Endothelial cell of umbilical vein (primary cell): Measurements from ENCODE around the gene MSL1. TPM values are rescaled to one million over a fixed set of nuclear protein-coding genes. Genes with fewer than 3 reads are reported as not detected.

Source experiments
- BruUV-seq: library from RNA; stranded (reverse); fragments of 400-500 nt; replicated peaks from 2 replicates; lab custom pipeline; 2021; lab: Mats Ljungman, UMichigan
- CTCF ChIA-PET: fragments of 300-600, 350-600 bp; sonication (Branson Sonifier 250); formaldehyde crosslinking; loops from one replicate; lab custom pipeline; 2021; ENCODE audit warnings: antibody characterized with exemption, inconsistent platforms; lab: Charles Lee
- POLR2A ChIA-PET: fragments of 300-600, 350-600 bp; sonication (Branson Sonifier 250); formaldehyde crosslinking; loops from one replicate; lab custom pipeline; 2021; ENCODE audit warnings: antibody characterized with exemption, inconsistent platforms; lab: Charles Lee
- DNase-seq: peaks from one replicate; pipeline ENCODE4 v3.0.0-alpha.2; 2011; ENCODE audit warnings: low read depth, low spot score
- FAIRE-seq: peaks from 2 replicates; lab custom pipeline; 2011; peaks lifted over from hg19 to GRCh38; lab: Jason Lieb, UNC
- H2AFZ ChIP-seq: 2 replicates; pipeline ENCODE4 v1.6.0; 2012; ENCODE audit warnings: low read depth, low read length, control low read depth, inconsistent platforms
- H3K27ac ChIP-seq: 2 replicates; pipeline ENCODE4 v1.5.1; 2011; ENCODE audit warnings: low read depth, mild to moderate bottlenecking, control low read depth, low read length, moderate library complexity; ENCODE audit not compliant: insufficient read depth
- H3K27me3 ChIP-seq, 2 experiments: 2 replicates each; pipeline versions ENCODE4 v1.6.0 to v1.6.1; 2011; ENCODE audit warnings: low read length in 2 of 2, mixed read lengths in 1 of 2; ENCODE audit not compliant: control insufficient read depth in 2 of 2, insufficient read depth in 2 of 2
- H3K36me3 ChIP-seq, 2 experiments: 2 replicates in 1 of 2; 3 replicates in 1 of 2; pipeline ENCODE4 v1.5.1; 2011; ENCODE audit warnings: low read length in 2 of 2, mild to moderate bottlenecking in 1 of 2, moderate library complexity in 1 of 2; ENCODE audit not compliant: control insufficient read depth in 2 of 2, insufficient read depth in 2 of 2; ENCODE audit errors: extremely low read depth in 1 of 2
- H3K4me1 ChIP-seq: 3 replicates; pipeline ENCODE4 v1.5.1; 2011; ENCODE audit warnings: mild to moderate bottlenecking, low read length; ENCODE audit not compliant: control insufficient read depth, insufficient read depth; ENCODE audit errors: extremely low read depth
- H3K4me2 ChIP-seq: 2 replicates; pipeline ENCODE4 v1.6.1; 2011; ENCODE audit warnings: low read length, control low read depth, mixed read lengths; ENCODE audit not compliant: insufficient read depth
- H3K4me3 ChIP-seq, 3 experiments: fragments of 200-600 bp in 1 of 3; sonication (generic), shearing (Covaris generic) in 1 of 3; replicated peaks in 1 of 3; 2 replicates each; pipeline ENCODE4 v1.5.1; 2011 to 2016; ENCODE audit warnings: control low read depth in 3 of 3, low read length in 3 of 3, mild to moderate bottlenecking in 2 of 3, inconsistent platforms in 1 of 3, low read depth in 1 of 3, moderate library complexity in 1 of 3; ENCODE audit not compliant: insufficient read depth in 1 of 3
- H3K79me2 ChIP-seq: 2 replicates; pipeline ENCODE4 v1.6.0; 2012; ENCODE audit warnings: low read length, inconsistent platforms; ENCODE audit not compliant: control insufficient read depth, insufficient read depth
- H3K9ac ChIP-seq: replicated peaks from 2 replicates; pipeline ENCODE3; 2011; ENCODE audit warnings: low read length, control low read depth; ENCODE audit not compliant: insufficient read depth; ENCODE audit errors: extremely low read depth
- H3K9me1 ChIP-seq: replicated peaks from 3 replicates; pipeline ENCODE4 v1.6.0; 2011; ENCODE audit warnings: mild to moderate bottlenecking, low read length; ENCODE audit not compliant: control insufficient read depth, insufficient read depth; ENCODE audit errors: extremely low read depth
- H3K9me3 ChIP-seq: replicated peaks from 2 replicates; pipeline ENCODE4 v1.5.1; 2012; ENCODE audit warnings: low read length, inconsistent platforms; ENCODE audit not compliant: control insufficient read depth, insufficient read depth
- H4K20me1 ChIP-seq: replicated peaks from 2 replicates; pipeline ENCODE3; 2011; ENCODE audit warnings: mild to moderate bottlenecking, low read length; ENCODE audit not compliant: control insufficient read depth, insufficient read depth; ENCODE audit errors: extremely low read depth
- EZH2 ChIP-seq: IDR thresholded peaks from 2 replicates; pipeline ENCODE4 v1.6.1; 2012; ENCODE audit warnings: borderline replicate concordance, low read depth, mild to moderate bottlenecking, moderate library complexity, low read length, inconsistent platforms; ENCODE audit not compliant: severe bottlenecking
- FOS ChIP-seq: IDR thresholded peaks from 2 replicates; pipeline ENCODE4 v1.6.1; 2011; ENCODE audit warnings: mild to moderate bottlenecking, low read length, moderate library complexity, borderline replicate concordance; ENCODE audit not compliant: insufficient read depth
- GATA2 ChIP-seq: IDR thresholded peaks from 2 replicates; pipeline ENCODE4 v1.7.0; 2011; ENCODE audit warnings: low read depth, mild to moderate bottlenecking, moderate library complexity, mixed read lengths, low read length; ENCODE audit not compliant: insufficient read length, insufficient read depth
- JUN ChIP-seq: IDR thresholded peaks from 2 replicates; pipeline ENCODE4 v1.6.1; 2011; ENCODE audit warnings: borderline replicate concordance, low read depth; ENCODE audit not compliant: insufficient read length, insufficient read depth
- MYC ChIP-seq: IDR thresholded peaks from one replicate; pipeline ENCODE4 v1.6.1; 2011; ENCODE audit warnings: mild to moderate bottlenecking, low read depth, low read length
- POLR2A ChIP-seq: IDR thresholded peaks from 2 replicates; pipeline ENCODE4 v1.6.1; 2012; ENCODE audit warnings: low read depth, mild to moderate bottlenecking, control low read depth, low read length
- POLR2AphosphoS5 ChIP-seq: IDR thresholded peaks from 2 replicates; pipeline ENCODE4 v1.6.1; 2012; ENCODE audit warnings: low read depth, mild to moderate bottlenecking, control low read depth, low read length, moderate library complexity; ENCODE audit not compliant: insufficient read depth
- dilution Hi-C: fragments of 300-500 bp; cut with MboI; formaldehyde crosslinking; loops from one replicate; pipeline ENCODE4 v1.15.0; 2019; ENCODE audit warnings: low sequenced_read_pairs; ENCODE audit not compliant: extremely low pct_ligation_motif_present
- intact Hi-C: fragments of 100-400 bp; cut with micrococcal nuclease; formaldehyde crosslinking; loops from one replicate; pipeline ENCODE4 v1.10.0; 2022
- polyA plus RNA-seq, 4 experiments: library from polyadenylated mRNA; depleted of rRNA in 3 of 4; stranded (reverse) in 3 of 4; unstranded in 1 of 4; fragments of >200 nt; gene quantifications; 2 replicates each; pipeline versions ENCODE4 v1.2.1 to v1.2.3, GENCODE V29; 2011 to 2012; ENCODE audit warnings: missing spikeins in 1 of 4
- total RNA-seq: library from RNA; stranded (reverse); gene quantifications from 2 replicates; pipeline ENCODE4 v1.2.3, GENCODE V29; 2021
- TF ChIP-seq, protein P1 (sequence below): IDR thresholded peaks from 2 replicates; pipeline ENCODE4 v1.6.1; 2011; ENCODE audit not compliant: insufficient read depth, insufficient read length
- TF ChIP-seq, protein P2 (sequence below), 2 donors: IDR thresholded peaks; 1 replicate in 1 of 2; 2 replicates in 1 of 2; pipeline ENCODE4 v1.5.1; 2011; ENCODE audit warnings: low read length in 2 of 2, mild to moderate bottlenecking in 2 of 2, moderate library complexity in 2 of 2, control low read depth in 1 of 2, inconsistent platforms in 1 of 2, low read depth in 1 of 2; ENCODE audit not compliant: insufficient read depth in 1 of 2; ENCODE audit errors: extremely low read depth in 1 of 2

Gene MSL1
- total and polyA plus RNA-seq, 2 donors (not counting 3 experiments of a cell fraction or from before 2014, with no cell fraction given): 30.9 to 95.0 TPM

DNA sequence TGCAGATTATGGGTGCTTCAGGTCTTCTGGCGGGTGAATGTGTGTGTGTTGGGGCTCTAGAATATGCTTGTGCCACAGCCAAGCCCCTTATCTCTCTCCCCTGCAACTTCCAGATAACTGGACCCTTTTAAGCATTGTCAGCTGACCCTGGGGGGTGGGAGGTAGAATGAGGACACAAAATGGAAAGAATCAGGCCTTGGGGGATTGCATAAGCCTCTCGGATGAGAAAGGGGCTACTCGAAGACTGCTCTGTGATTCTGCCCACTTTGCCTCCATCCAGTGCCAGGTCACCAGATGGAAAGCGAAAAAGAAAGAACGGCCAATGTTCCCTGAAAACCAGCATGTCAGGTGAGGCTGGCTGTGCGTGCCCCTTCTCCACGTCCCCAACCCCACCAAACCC, 45.2 kb upstream of the MSL1 start:
- FAIRE-seq (no peak), DNase-seq (no peak)
- H3K4me3 ChIP-seq: no peak overlapping the region
- no peaks in the 10 kb centered on the region for H3K9me1 ChIP-seq
- ChIA-PET POLR2A (no interaction called here), CTCF (interaction anchor here (1.5 to 6.8 kb wide), 10 partner anchors 9 to 66 kb away, joined by 4 to 62 read pairs (median 22); partner anchors contain the start of genes CSF3, MED24 and NR1D1)
- no peak overlapping the region for H2AFZ ChIP-seq
- peaks cover 11% of the 10 kb centered on the region for H3K4me1 ChIP-seq
- H3K9me3 ChIP-seq: no peaks in the 10 kb centered on the region
- intact Hi-C loops: no loop called here
- no peak overlapping the region for H3K4me2 ChIP-seq
- no peak overlapping the region for H3K27ac ChIP-seq
- no peaks in the 10 kb centered on the region for H4K20me1 ChIP-seq
- dilution Hi-C loops: no loop called here
- no peak for TF ChIP-seq MYC
- TF ChIP-seq EZH2: no peak
- no peak for TF ChIP-seq GATA2
- no TSS peak for BruUV-seq
- peaks cover 0 to 10% of the 10 kb centered on the region in 2 experiments for H3K36me3 ChIP-seq
- H3K9ac ChIP-seq: no peak overlapping the region
- no peaks in the 10 kb centered on the region for H3K27me3 ChIP-seq
- H3K79me2 ChIP-seq: no peaks in the 10 kb centered on the region

DNA sequence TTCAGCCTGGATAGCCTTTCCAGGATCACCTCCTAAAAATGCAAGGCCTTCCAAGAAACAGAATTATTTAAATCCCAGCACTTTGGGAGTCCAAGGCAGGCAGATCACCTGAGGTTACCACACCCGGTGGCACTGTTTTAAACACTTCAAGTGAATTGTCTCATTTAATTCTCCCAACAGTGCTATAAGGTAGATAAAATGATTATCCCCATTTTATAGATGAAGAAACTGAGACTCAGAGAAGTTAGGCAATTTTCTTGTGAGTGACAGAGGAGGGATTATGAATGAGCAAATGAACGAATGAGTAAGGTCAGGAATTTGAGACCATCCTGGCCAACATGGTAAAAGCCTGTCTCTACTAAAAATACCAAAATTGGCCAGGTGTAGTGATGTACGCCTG, 42.2 kb upstream of the MSL1 start:
- POLR2A ChIA-PET: no interaction called here
- Histone ChIP-seq H3K4me3 (no peak overlapping the region), H3K36me3 (peaks cover 0 to 14% of the 10 kb centered on the region in 2 experiments), H3K79me2 (no peaks in the 10 kb centered on the region), H3K9me1 (no peaks in the 10 kb centered on the region), H3K27me3 (no peaks in the 10 kb centered on the region), H3K4me2 (no peak overlapping the region), H3K4me1 (peaks cover 3% of the 10 kb centered on the region), H2AFZ (no peak overlapping the region), H3K9ac (no peak overlapping the region), H3K27ac (no peak overlapping the region), H3K9me3 (no peaks in the 10 kb centered on the region), H4K20me1 (no peaks in the 10 kb centered on the region)
- no peak for FAIRE-seq
- CTCF ChIA-PET: no interaction called here
- TF ChIP-seq GATA2: no peak
- no peak for TF ChIP-seq POLR2A
- TF ChIP-seq, protein P1, sequence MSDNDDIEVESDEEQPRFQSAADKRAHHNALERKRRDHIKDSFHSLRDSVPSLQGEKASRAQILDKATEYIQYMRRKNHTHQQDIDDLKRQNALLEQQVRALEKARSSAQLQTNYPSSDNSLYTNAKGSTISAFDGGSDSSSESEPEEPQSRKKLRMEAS: no peak
- TF ChIP-seq, protein P2, sequence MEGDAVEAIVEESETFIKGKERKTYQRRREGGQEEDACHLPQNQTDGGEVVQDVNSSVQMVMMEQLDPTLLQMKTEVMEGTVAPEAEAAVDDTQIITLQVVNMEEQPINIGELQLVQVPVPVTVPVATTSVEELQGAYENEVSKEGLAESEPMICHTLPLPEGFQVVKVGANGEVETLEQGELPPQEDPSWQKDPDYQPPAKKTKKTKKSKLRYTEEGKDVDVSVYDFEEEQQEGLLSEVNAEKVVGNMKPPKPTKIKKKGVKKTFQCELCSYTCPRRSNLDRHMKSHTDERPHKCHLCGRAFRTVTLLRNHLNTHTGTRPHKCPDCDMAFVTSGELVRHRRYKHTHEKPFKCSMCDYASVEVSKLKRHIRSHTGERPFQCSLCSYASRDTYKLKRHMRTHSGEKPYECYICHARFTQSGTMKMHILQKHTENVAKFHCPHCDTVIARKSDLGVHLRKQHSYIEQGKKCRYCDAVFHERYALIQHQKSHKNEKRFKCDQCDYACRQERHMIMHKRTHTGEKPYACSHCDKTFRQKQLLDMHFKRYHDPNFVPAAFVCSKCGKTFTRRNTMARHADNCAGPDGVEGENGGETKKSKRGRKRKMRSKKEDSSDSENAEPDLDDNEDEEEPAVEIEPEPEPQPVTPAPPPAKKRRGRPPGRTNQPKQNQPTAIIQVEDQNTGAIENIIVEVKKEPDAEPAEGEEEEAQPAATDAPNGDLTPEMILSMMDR (IDR thresholded peaks at IDR 0.05; ENCODE audit: extremely low read depth in 1 of 2, insufficient read depth in 1 of 2, low read depth in 1 of 2, low read length in 2 of 2): no peak
- no peak for TF ChIP-seq FOS
- no peak for TF ChIP-seq JUN
- no peak for TF ChIP-seq POLR2AphosphoS5
- DNase-seq: no peak
- dilution Hi-C loops: no loop called here
- BruUV-seq: no TSS peak
- intact Hi-C loops: no loop called here
